Measurements from ENCODE around the gene CELA3A.
"Not testable (repeated sequence)": the region's sequence is repeated elsewhere in the genome, so short reads cannot be mapped to it uniquely, and the experiment has no call there.

Gene CELA3A

DNA sequence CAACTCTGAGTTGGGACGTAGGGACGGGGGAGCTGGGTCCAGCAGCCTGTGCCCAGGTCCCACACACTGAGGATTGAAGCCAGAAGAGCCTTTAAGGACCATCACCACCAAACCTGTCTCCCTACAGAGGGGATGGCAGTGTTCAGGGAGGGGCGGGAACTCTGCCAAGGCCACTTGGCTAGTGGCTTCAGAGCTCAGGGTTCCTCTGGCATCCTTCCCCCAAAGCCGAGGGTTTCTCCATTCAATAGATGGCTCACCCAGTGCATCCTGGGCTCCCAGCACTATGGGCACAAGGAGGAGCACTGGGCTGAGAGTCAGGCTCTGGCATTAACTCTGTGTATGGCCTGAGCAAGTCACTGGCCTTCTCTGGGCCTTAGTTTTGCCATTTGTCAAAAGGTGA is 20.2 kb upstream of the CELA3A start:
- DNase-seq (ENCODE audit: low read depth, low spot score) = not testable (repeated sequence)

DNA sequence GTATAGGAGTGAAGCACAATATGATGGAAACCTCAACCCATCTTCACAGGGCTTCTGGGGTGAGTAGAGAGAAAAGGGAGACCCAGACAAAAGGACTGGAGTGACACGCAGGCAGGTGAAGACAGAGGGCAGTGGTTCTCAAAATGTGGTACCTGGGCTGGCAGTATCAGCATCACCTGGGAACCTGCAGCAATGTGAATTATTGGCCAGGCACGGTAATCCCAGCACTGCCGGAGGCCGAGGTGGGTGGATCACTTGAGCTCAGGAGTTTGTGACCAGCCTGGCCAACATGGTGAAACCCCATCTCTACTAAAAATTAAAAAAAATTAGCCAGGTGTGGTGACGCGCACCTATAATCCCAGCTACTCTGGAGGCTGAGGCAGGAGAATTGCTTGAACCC is 19.3 kb upstream of the CELA3A start:
- DNase-seq (ENCODE audit: low read depth, low spot score) = not testable (repeated sequence)

DNA sequence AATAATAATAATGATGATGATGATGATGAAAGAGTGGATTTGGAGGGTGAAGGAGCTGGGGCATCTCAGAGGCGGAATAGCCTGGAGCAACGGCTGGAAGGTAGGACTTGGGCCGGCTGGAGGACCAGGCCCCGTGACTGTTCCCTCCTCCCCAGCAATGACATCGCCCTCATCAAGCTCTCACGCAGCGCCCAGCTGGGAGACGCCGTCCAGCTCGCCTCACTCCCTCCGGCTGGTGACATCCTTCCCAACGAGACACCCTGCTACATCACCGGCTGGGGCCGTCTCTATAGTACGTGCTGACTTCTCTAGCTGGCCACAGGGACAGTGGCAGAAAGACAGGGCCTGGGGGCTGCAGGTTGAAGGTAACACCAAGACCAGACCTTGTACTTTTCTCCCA is 17.9 kb upstream of the CELA3A start:
- DNase-seq (ENCODE audit: low read depth, low spot score) = not testable (repeated sequence)

DNA sequence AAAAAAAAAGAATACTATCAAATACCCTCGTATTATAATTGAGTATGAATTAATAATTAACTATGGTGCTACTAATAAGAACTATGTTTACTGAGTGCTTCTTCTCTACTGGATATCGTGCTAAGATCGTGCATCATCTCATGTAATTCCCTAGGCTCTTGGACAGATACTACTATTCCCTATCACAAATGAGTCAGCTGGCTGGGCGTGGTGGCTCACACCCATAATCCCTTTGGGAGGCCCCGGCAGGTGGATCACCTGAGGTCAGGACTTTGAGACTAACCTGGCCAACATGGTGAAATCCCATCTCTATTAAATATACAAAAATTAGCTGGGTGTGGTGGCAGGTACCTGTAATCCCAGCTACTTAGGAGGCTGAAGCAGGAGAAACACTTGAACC is 15.6 kb upstream of the CELA3A start:
- DNase-seq (ENCODE audit: low read depth, low spot score) = not testable (repeated sequence)

DNA sequence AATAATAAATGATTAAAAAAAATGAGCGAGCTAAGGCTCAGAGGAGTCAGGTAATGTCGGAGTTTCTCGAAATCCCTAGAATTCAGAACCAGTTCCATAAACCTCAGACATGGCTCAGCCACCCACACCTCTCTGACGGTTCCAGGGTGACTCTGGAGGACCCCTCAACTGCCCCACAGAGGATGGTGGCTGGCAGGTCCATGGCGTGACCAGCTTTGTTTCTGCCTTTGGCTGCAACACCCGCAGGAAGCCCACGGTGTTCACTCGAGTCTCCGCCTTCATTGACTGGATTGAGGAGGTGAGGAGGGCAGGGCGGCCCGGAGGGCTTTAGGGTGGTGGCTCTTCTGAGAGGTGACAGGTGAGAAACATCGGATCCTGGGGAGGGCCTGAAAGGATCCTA is 15.1 kb upstream of the CELA3A start:
- DNase-seq (ENCODE audit: low read depth, low spot score) = not testable (repeated sequence)

DNA sequence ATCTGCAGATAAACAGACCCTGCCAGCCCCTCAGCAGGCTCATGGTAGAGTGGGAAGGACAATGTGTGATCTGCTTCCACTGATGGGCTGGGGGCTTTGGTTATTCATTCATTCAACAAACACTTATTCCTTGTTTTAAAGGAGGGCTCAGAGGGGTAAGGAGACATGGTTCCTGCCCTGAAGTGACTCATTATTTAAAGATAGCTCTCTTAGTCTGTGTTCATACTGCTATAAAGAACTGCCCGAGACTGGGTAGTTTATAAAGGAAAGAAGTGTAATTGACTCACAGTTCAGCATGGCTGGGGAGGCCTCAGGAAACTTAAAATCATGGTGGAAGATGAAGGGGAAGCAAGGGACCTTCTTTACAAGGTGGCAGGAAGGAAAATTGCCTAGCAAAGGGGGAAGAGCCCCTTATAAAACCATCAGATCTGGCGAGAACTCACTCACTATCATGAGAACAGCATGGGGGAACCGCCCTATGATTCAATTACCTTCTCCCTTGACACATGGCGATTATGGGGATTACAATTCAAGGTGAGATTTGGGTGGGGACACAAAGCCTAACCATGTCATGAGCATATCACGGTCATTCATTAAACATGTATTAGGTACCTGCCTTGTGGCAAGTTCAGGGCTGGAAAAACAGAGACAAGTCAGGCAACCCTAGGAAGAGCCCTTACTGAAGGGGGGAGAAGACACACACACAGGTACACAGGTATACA is 11.6 kb upstream of the CELA3A start:
- not testable (repeated sequence) for DNase-seq (ENCODE audit: low read depth, low spot score)

DNA sequence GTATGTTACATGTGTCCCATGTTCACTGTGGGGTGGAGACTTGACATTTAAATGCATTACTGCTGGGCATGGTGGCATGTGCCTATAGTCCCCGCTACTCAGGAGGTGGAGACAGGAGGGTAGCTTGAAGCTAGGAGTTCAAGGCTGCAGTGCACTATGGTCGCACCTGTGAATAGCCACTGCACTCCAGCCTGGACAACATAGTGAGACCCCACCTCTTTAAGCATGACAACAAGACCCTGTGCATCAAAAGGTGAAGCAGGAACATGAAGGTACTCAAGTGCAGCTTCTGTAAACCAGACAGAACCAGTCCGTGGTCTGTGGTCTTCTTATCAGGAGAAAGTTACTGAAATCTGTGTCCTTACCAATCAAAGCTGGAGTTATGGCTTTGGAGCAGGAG is 9.3 kb upstream of the CELA3A start:
- DNase-seq (ENCODE audit: low read depth, low spot score) = not testable (repeated sequence)

DNA sequence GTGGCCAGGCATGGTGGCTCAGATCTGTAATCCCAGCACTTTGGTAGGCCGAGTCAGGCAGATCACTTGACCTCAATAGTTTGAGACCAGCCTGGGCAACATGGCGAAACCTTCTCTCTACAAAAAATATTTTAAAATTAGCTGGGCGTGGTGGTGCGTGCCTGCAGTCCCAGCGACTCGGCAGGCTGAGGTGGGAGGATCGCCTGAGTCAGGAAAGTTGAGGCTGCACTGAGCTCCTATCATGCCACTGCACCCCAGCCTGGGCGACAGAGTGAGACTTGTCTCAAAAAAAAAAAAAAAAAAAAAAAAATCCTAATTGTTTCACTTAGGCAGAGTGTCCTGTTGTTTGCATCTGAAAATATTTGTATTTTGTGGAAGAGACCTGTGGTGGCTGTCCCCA is 6.7 kb upstream of the CELA3A start:
- not testable (repeated sequence) for DNase-seq (ENCODE audit: low read depth, low spot score)

DNA sequence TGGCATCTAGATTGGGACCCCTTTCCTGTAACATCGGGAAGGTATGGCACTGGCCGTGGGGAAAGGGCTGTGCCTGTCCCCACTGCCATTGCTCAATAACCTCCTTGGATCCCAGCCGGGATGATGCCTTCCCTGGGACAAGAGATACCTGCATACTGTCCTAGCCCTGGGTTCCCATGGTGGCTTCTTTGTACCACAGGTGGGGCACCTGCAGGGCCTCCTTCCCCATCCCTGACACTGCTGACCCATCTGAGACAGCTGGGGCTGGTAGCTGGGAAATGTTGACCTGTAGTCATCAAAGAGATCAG is 4.8 kb upstream of the CELA3A start:
- not testable (repeated sequence) for DNase-seq (ENCODE audit: low read depth, low spot score)

DNA sequence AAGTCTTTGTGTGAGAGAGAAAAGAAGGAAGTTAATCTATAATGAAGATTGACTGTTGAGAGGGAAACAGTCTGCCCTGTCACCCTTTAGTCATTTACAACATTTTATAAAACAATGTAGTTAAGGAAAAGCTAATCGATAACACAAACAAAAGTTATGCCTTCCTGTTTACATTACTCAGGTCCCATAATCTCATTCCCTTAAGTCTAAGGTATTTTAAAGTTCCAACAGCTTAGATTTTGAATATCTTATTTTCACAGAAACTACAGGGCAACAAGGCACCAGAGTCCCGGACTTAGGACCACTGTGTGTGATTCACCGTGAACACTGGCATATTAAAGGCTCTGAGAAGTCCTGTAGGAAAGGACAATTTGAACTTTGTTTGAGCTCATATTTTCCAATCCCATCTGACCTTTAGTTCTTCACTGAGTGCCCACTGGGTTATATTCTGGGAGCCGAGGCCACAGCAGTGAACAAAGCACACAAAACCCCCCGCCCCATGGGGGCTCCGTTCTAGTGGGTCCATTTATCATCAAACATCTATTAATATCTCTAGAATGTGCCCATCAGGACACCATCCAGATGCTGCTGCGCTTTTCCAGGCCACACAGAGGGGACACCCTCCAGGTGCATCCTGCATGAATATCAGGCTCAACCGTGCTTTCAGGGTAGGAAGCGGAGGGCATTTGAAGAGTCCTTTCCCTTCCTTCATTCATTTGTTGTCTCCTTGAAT is 3.4 kb upstream of the CELA3A start:
- not testable (repeated sequence) for DNase-seq (ENCODE audit: low read depth, low spot score)

DNA sequence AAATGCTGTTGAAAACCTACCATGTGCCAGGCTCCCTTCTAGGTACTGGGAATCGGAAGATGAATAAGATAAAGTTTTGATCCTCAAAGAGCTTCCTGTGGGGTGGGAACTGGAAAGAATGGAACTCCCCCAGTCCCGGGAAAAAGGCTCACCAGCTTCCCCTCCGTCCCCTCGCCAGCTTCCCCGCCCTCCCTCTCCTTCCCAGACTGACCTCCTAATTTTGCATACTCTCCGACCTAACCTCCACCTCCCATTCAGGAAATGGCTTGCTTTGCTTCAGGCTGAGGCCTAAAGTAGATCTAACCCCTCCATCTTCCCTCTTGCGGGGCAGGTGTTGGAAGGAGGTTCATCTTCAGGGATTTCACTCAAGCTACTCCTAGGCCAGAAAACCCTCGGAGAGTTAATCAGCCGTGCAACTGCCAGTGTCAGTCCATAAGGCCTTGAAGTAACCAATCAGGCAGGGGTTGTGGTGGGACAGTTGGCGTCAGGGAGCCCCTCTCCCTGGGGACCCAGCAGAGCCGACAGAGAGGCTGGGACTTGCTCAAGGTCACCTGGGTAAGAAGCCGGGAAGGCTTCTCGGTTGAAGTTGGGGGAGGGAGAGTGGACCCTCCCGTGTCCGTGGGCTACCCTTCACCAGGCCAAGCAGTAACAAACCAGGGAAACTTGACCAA is 2.7 kb upstream of the CELA3A start:
- DNase-seq (ENCODE audit: low read depth, low spot score) = not testable (repeated sequence)

DNA sequence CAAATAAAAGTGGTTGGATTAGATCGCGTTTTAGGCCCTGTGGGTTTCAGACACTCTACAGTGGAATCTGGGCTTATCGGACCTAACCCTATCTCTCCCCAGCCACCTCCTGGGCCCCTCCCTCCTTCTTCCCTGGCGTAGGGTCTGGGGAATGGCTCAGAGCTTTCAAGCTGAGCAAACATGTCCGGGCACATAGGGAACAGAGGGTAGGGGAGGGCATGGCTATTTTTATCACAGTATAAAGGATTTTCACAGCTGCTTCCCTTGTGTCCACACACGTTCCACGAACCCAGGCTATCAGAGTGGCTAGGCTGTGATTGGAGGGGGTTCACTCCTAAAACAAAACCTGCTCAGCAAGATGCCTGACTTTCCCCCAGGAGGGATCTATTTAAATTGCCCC is 1.8 kb upstream of the CELA3A start:
- not testable (repeated sequence) for DNase-seq (ENCODE audit: low read depth, low spot score)

DNA sequence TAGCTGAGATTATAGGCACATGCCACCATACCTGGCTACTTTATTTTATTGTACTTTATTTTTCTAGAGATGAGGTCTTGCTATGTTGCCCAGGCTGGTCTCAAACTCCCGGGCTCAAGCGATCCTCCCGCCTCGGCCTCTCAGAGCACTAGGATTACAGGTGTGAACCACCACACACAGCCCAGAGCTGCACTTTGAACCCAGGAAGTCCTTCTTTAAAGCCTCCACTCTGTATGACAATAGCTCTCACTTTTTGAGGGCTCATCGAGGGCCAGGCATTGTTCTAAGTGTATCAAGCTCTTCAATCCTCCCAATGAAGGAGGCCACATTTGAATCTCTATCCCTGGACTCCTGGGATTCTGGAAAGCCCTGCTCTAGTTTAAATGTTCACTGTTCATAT is 1.0 kb downstream of the CELA3A start:
- DNase-seq (ENCODE audit: low read depth, low spot score) = not testable (repeated sequence)

DNA sequence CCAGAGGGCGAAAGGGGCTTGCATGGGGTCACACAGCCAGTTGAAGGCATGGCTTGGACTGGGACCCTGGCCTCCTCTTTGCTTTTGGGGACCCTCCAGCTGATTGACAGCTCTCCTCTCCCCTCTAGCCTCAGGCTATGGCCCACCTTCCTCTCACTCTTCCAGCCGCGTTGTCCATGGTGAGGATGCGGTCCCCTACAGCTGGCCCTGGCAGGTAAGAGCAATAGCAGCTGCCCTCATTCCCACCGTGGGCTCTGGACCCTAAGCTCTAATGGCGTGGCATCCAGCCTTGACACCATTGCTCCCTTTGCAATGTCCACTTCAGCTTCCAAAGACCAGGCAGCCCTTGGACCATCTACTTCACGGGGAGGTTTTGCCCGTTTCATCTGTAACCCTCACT is 1.4 kb downstream of the CELA3A start:
- DNase-seq (ENCODE audit: low read depth, low spot score) = not testable (repeated sequence)

DNA sequence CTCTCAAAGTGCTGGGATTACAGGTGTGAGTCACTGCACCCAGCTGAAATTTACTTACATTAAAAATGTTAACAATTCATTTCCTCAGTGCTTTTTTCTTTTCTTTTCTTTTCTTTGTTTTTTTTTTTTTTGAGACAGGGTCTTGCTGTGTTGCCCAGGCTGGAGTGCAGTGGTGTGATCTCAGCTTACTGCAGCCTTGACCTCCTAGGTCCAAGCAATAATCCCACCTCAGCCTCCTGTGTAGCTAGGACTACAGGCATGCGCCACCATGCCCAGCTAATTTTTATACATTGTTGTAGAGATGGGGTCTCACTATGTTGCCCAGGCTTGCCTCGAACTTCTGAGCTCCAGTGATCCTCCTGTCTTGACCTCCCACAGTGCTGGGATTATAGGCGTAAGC is 2.5 kb downstream of the CELA3A start:
- DNase-seq (ENCODE audit: low read depth, low spot score) = not testable (repeated sequence)

DNA sequence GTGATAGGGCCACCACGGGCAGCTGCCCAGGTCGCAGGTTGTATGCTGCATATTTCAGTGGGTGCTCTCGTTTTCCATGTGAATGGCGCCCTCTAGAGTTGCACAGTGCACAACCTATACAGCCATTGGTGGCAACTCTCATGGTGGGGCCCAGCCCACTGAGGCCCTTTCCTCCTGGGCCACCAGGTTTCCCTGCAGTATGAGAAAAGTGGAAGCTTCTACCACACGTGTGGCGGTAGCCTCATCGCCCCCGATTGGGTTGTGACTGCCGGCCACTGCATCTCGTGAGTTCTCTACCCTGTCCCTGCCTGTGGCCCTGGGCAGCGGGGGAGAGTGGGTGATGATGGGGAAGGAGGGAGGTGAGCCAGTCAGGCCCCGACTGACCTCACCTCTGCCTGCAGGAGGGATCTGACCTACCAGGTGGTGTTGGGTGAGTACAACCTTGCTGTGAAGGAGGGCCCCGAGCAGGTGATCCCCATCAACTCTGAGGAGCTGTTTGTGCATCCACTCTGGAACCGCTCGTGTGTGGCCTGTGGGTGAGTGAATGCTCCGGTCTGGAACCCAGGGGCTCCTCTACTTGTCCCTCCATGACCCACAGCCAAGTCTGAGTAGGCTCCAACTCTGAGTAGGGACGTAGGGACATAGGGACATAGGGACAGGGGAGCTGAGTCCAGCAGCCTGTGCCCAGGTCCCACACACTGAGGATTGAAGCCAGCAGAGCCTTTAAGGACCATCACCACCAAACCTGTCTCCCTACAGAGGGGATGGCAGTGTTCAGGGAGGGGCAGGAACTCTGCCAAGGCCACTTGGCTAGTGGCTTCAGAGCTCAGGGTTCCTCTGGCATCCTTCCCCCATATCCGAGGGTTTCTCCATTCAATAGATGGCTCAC is 4.0 kb downstream of the CELA3A start:
- not testable (repeated sequence) for DNase-seq (ENCODE audit: low read depth, low spot score)

DNA sequence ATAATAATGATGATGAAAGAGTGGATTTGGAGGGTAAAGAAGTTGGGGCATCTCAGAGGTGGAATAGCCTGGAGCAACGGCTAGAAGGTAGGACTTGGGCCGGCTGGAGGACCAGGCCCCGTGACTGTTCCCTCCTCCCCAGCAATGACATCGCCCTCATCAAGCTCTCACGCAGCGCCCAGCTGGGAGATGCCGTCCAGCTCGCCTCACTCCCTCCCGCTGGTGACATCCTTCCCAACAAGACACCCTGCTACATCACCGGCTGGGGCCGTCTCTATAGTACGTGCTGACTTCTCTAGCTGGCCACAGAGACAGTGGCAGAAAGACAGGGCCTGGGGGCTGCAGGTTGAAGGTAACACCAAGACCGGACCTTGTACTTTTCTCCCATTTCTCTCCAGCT is 5.3 kb downstream of the CELA3A start:
- DNase-seq (ENCODE audit: low read depth, low spot score) = not testable (repeated sequence)

DNA sequence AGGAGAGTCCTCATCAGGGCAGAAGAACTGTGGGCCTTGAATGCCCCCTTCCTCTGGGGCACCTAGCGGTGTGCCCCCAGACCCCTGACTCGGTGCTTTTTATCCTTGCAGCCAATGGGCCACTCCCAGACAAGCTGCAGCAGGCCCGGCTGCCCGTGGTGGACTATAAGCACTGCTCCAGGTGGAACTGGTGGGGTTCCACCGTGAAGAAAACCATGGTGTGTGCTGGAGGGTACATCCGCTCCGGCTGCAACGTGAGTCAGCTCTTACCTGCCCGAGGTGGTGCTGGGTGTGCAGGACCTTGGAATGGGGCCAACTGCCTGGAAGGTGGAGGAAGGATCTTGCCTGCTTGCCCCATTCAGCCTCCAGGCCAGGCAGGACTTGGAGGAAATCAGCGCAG is 5.8 kb downstream of the CELA3A start:
- not testable (repeated sequence) for DNase-seq (ENCODE audit: low read depth, low spot score)

DNA sequence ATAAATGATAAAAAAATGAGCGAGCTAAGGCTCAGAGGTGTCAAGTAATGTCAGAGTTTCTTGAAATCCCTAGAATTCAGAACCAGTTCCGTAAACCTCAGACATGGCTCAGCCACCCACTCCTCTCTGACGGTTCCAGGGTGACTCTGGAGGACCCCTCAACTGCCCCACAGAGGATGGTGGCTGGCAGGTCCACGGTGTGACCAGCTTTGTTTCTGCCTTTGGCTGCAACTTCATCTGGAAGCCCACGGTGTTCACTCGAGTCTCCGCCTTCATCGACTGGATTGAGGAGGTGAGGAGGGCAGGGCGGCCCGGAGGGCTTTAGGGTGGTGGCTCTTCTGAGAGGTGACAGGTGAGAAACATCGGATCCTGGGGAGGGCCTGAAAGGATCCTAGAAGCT is 8.1 kb downstream of the CELA3A start:
- DNase-seq (ENCODE audit: low read depth, low spot score) = not testable (repeated sequence)

DNA sequence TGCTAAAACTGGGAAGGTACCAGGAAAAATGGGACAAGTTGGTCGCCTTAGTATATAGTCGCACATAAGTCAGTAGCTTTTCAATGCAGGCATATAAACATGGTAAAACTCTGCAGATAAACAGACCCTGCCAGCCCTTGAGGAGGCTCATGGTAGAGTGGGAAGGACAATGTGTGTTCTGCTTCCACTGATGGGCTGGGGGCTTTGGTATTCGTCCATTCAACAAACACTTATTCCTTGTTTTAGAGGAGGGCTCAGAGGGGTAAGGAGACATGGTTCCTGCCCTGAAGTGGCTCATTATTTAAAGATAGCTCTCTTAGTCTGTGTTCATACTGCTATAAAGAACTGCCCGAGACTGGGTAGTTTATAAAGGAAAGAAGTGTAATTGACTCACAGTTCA is 11.3 kb downstream of the CELA3A start:
- DNase-seq (ENCODE audit: low read depth, low spot score) = not testable (repeated sequence)

DNA sequence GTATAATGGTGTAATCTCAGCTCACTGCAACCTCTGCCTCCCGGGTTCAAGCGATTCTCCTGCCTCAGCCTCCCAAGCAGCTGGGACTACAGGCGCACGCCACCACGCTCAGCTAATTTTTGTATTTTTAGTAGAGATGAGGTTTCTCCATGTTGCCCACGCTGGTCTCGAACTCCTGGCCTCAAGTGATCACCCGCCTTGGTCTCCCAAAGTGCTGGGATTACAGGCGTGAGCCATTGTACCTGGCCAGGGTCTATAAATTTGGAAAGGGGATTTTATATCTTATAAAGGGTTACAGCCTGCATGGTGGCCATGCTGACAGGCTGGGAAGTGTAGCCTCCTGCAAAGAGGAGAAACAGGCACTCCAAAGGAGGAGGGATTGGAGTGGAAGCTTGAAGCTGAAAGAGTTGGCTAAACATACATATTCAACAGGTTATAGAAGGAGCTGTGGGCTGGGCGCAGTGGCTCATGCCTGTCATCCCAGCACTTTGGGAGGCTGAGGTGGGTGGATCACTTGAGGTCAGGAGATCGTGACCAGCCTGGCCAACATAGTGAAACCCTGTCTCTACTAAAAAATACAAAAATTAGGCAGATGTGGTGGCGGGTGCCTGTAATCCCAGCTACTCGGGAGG is 13.2 kb downstream of the CELA3A start:
- not testable (repeated sequence) for DNase-seq (ENCODE audit: low read depth, low spot score)
